ENCODE results near the gene KCNH2. TPM values are rescaled to one million over a fixed set of nuclear protein-coding genes. Genes with fewer than 3 reads are reported as not detected.

KCNH2 gene
- total and polyA plus RNA-seq, 11 donors = 58.1 to 185 (median 104) TPM

DNA sequence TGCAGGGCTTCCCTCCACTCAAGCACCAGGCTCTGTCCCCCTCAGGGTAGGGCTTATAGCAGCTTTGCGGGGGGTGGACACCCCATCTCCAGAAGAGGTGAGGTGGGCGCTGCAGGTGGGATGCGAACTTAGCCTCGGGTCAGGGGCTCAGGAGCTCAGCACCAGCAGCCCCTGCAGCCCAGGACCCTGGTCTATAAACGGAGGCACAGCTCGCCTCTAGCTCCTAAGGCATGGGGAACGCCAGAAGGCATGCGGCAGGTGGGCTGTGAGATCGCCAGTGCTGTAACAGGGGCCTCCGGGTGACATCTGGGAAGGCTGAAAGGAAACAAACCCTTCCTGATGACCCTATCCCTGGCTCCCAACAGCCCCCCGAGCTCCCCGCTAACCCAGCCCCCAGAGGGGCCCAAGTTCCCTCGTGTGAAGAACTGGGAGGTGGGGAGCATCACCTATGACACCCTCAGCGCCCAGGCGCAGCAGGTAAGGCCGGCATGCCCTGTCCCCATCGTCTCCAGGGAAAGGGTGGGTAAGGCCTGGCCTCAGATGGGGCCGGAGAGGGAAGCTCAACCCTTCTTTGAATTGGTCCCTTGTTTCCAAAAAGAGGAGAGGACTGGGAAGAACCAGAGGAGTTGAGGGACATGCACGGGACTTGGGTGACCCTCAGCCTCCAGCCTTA, 16.9 kb upstream of the KCNH2 start:
- WGBS, 4 donors = 19 to 26% (median 24%) methylated on average over 6 to 19 of the region's 19 CpGs
- TF ChIP-seq POLR2A (IDR thresholded peaks at IDR 0.05) = no peak
- TF ChIP-seq, protein P1, sequence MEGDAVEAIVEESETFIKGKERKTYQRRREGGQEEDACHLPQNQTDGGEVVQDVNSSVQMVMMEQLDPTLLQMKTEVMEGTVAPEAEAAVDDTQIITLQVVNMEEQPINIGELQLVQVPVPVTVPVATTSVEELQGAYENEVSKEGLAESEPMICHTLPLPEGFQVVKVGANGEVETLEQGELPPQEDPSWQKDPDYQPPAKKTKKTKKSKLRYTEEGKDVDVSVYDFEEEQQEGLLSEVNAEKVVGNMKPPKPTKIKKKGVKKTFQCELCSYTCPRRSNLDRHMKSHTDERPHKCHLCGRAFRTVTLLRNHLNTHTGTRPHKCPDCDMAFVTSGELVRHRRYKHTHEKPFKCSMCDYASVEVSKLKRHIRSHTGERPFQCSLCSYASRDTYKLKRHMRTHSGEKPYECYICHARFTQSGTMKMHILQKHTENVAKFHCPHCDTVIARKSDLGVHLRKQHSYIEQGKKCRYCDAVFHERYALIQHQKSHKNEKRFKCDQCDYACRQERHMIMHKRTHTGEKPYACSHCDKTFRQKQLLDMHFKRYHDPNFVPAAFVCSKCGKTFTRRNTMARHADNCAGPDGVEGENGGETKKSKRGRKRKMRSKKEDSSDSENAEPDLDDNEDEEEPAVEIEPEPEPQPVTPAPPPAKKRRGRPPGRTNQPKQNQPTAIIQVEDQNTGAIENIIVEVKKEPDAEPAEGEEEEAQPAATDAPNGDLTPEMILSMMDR (IDR thresholded peaks at IDR 0.05) = no peak
- DNase-seq (peak in 1 of 5 donors; percentile 52), ATAC-seq (no peak)
- Histone ChIP-seq H3K27me3 (no peaks in the 10 kb centered on the region), H3K4me1 (peaks cover 0 to 51% (median 17%) of the 10 kb centered on the region in 12 donors), H3K9me3 (peaks cover 0 to 5% (median 0%) of the 10 kb centered on the region in 12 donors), H3K36me3 (peaks cover 0 to 17% (median 5%) of the 10 kb centered on the region in 9 donors), H3K27ac (peak overlapping the region in 10 of 12 donors; percentile 66 to 93 (median 84)), H3K4me3 (peak overlapping the region; percentile 14 to 65 (median 58))
- intact Hi-C loops (cut with DNase I) = loop anchor here in 1 of 10 donors (5.0 kb wide), 1 partner anchor 208 kb away; no protein-coding TSS in a partner anchor

DNA sequence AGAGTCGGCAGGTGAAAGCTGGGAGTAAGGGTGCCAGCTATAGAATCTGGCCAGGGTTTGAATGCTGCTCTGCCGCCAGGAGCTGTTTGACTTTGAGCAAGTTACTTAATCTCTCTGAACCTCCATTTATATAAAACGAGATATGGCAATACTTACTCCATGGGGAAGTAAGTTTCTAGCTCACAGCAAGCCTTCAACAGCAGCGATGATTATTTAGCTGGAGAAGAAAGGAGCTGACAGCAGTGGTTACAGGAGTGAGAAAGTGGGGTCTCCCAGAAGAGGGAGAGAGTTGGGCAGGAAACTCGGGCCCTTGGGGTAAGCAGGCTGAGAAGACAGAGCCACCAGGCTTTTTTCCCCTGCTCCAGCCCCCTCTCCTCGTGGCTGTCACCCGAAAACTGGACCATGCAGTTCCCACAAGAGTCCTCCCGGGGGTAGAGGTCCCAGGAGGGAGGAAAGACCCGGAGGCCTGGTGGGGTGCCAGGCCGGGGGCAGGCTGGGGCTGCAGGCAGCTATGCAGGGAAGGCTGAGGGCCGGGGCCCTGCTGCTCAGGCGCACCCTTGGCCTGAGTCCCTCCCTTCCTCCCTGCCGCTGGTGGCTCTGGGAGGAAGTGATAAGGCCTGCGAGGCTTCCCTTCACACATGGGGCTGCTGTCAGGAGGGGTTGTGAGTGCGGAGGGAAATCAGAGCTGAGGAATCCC, 16.2 kb upstream of the KCNH2 start:
- peak overlapping the region; percentile 64 to 93 (median 82) for H3K27ac ChIP-seq
- peak overlapping the region; percentile 14 to 65 (median 58) for H3K4me3 ChIP-seq
- H3K36me3 ChIP-seq = peaks cover 0 to 17% (median 5%) of the 10 kb centered on the region in 9 donors
- no peaks in the 10 kb centered on the region for H3K27me3 ChIP-seq
- intact Hi-C loops (cut with DNase I) = loop anchor here in 1 of 10 donors (5.0 kb wide), 1 partner anchor 207 kb away; no protein-coding TSS in a partner anchor
- 16 to 20% (median 19%) methylated on average over 12 to 15 of the region's 15 CpGs for WGBS, 4 donors
- peak in 1 of 2 donors; percentile 18 for TF ChIP-seq POLR2A (IDR thresholded peaks at IDR 0.05)
- TF ChIP-seq, protein P1 (IDR thresholded peaks at IDR 0.05) = no peak
- peaks cover 0 to 5% (median 0%) of the 10 kb centered on the region in 12 donors for H3K9me3 ChIP-seq
- ATAC-seq (peak; percentile 78 to 84 (median 80)), DNase-seq (peak; percentile 80 to 88 (median 83))
- H3K4me1 ChIP-seq = peaks cover 0 to 58% (median 24%) of the 10 kb centered on the region in 12 donors

DNA sequence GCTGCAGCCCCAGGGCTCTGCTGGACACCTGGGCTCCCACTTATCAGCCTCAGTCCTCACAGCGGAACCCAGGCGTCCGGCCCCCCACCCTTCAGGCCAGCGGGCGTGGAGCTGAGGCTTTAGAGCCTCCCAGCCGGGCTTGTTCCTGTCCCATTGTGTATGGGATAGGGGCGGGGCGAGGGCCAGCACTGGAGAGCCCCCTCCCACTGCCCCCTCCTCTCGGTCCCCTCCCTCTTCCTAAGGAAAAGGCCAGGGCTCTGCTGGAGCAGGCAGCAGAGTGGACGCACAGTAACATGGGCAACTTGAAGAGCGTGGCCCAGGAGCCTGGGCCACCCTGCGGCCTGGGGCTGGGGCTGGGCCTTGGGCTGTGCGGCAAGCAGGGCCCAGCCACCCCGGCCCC, 15.4 kb upstream of the KCNH2 start:
- H3K9me3 ChIP-seq = peaks cover 0 to 5% (median 0%) of the 10 kb centered on the region in 12 donors
- intact Hi-C loops (cut with DNase I) = loop anchor here in 1 of 10 donors (5.0 kb wide), 1 partner anchor 206 kb away; no protein-coding TSS in a partner anchor
- peak overlapping the region; percentile 66 to 93 (median 82) for H3K27ac ChIP-seq
- peak overlapping the region; percentile 14 to 65 (median 58) for H3K4me3 ChIP-seq
- no peaks in the 10 kb centered on the region for H3K27me3 ChIP-seq
- ATAC-seq (peak; percentile 43 to 76 (median 56)), DNase-seq (peak; percentile 78 to 89 (median 86))
- TF ChIP-seq, protein P1 (IDR thresholded peaks at IDR 0.05) = no peak
- TF ChIP-seq POLR2A (IDR thresholded peaks at IDR 0.05) = peak in 1 of 2 donors; percentile 63
- H3K4me1 ChIP-seq = peaks cover 0 to 65% (median 31%) of the 10 kb centered on the region in 12 donors
- WGBS, 4 donors = 54 to 77% (median 69%) methylated on average over 12 to 14 of the region's 14 CpGs
- H3K36me3 ChIP-seq = peaks cover 0 to 12% (median 0%) of the 10 kb centered on the region in 9 donors
